IMR-90 (cell line): ENCODE measurements around the gene EML5. TPM values are rescaled to one million over a fixed set of nuclear protein-coding genes. Genes with fewer than 3 reads are reported as not detected.

Experiments
- ATAC-seq: fragments of 200-7000 bp; cut with Tn5 transposase; 2 replicates; pipeline ENCODE4 v1.9.1; 2020; ENCODE audit warnings: low read depth, mild to moderate bottlenecking, moderate library complexity
- BruUV-seq: library from RNA; stranded (reverse); fragments of 400-500 nt; replicated peaks from 2 replicates; lab custom pipeline; 2021; lab: Mats Ljungman, UMichigan
- CTCF ChIA-PET: fragments of 300-600 bp; formaldehyde crosslinking; extraction: SDS; loops from one replicate; lab custom pipeline; 2021; ENCODE audit warnings: antibody characterized with exemption; lab: Yijun Ruan, JAX
- POLR2A ChIA-PET: fragments of 300-600 bp; sonication (Branson Sonifier 250); formaldehyde crosslinking; loops from one replicate; lab custom pipeline; 2022; ENCODE audit warnings: antibody characterized with exemption; ENCODE audit not compliant: unreplicated experiment; lab: Charles Lee
- DNase-seq: peaks from one replicate; pipeline ENCODE4 v3.0.0; 2013
- H2AFZ ChIP-seq: replicated peaks from 2 replicates; pipeline ENCODE3; 2013; ENCODE audit warnings: low read length, mild to moderate bottlenecking; ENCODE audit not compliant: poor library complexity
- H2AK5ac ChIP-seq: 2 replicates; pipeline ENCODE4 v1.6.1; 2013; ENCODE audit warnings: low read depth, low read length, inconsistent platforms
- H2AK9ac ChIP-seq: replicated peaks from 2 replicates; pipeline ENCODE3; 2013; ENCODE audit warnings: mild to moderate bottlenecking, low read depth, low read length, moderate library complexity; ENCODE audit not compliant: poor library complexity
- H2BK120ac ChIP-seq: 2 replicates; pipeline ENCODE4 v1.6.1; 2013; ENCODE audit warnings: low read depth, low read length, inconsistent platforms
- H2BK15ac ChIP-seq: 3 replicates; pipeline ENCODE4 v1.6.1; 2013; ENCODE audit warnings: low read depth, low read length, inconsistent platforms
- H2BK20ac ChIP-seq: 2 replicates; pipeline ENCODE4 v1.6.1; 2013; ENCODE audit warnings: low read depth, mild to moderate bottlenecking, inconsistent platforms, low read length, moderate library complexity
- H2BK5ac ChIP-seq: 2 replicates; pipeline ENCODE4 v1.6.1; 2013; ENCODE audit warnings: mild to moderate bottlenecking, low read depth, low read length, inconsistent platforms; ENCODE audit not compliant: poor library complexity, severe bottlenecking
- H3K14ac ChIP-seq: replicated peaks from 2 replicates; pipeline ENCODE4 v1.6.1; 2013; ENCODE audit warnings: low read depth, low read length, inconsistent platforms
- H3K18ac ChIP-seq: 2 replicates; pipeline ENCODE4 v1.6.1; 2013; ENCODE audit warnings: low read depth, low read length, control low read depth
- H3K23ac ChIP-seq: 2 replicates; pipeline ENCODE4 v1.6.1; 2013; ENCODE audit warnings: low read depth, low read length, inconsistent platforms
- H3K27ac ChIP-seq: 2 replicates; pipeline ENCODE4 v1.5.1; 2013; ENCODE audit warnings: mild to moderate bottlenecking, control low read depth, low read length; ENCODE audit not compliant: insufficient read depth
- H3K27me3 ChIP-seq: 2 replicates; pipeline ENCODE4 v1.6.1; 2013; ENCODE audit warnings: low read length; ENCODE audit not compliant: control insufficient read depth, insufficient read depth
- H3K36me3 ChIP-seq: 2 replicates; pipeline ENCODE4 v1.6.1; 2013; ENCODE audit warnings: low read length, mixed read lengths; ENCODE audit not compliant: control insufficient read depth, insufficient read depth
- H3K4ac ChIP-seq: 2 replicates; pipeline ENCODE4 v1.6.1; 2013; ENCODE audit warnings: low read depth, low read length, inconsistent platforms
- H3K4me1 ChIP-seq: 2 replicates; pipeline ENCODE4 v1.6.1; 2013; ENCODE audit warnings: low read length, mixed read lengths; ENCODE audit not compliant: control insufficient read depth, insufficient read depth
- H3K4me2 ChIP-seq: 2 replicates; pipeline ENCODE4 v1.6.1; 2013; ENCODE audit warnings: low read depth, mild to moderate bottlenecking, control low read depth, low read length, moderate library complexity
- H3K4me3 ChIP-seq: 2 replicates; pipeline ENCODE4 v1.5.1; 2013; ENCODE audit warnings: low read depth, mild to moderate bottlenecking, control low read depth, low read length, moderate library complexity; ENCODE audit not compliant: insufficient read depth
- H3K56ac ChIP-seq: 2 replicates; pipeline ENCODE4 v1.6.1; 2013; ENCODE audit warnings: low read length, inconsistent platforms; ENCODE audit not compliant: insufficient read depth; ENCODE audit errors: extremely low read depth
- H3K79me1 ChIP-seq, 2 experiments: 2 replicates each; pipeline ENCODE4 v1.6.1; 2013; ENCODE audit warnings: low read length in 2 of 2, inconsistent platforms in 1 of 2, low read depth in 1 of 2
- H3K9ac ChIP-seq: 2 replicates; pipeline ENCODE4 v1.6.1; 2013; ENCODE audit warnings: low read depth, low read length, control low read depth
- H3K9me1 ChIP-seq: 2 replicates; pipeline ENCODE4 v1.6.1; 2013; ENCODE audit warnings: low read length, inconsistent platforms; ENCODE audit not compliant: insufficient read depth
- H3K9me3 ChIP-seq: 2 replicates; pipeline ENCODE4 v1.6.1; 2013; ENCODE audit warnings: low read length; ENCODE audit not compliant: control insufficient read depth, insufficient read depth
- H4K20me1 ChIP-seq: 2 replicates; pipeline ENCODE4 v1.6.1; 2013; ENCODE audit warnings: low read length, inconsistent platforms; ENCODE audit not compliant: insufficient read depth
- H4K5ac ChIP-seq: 2 replicates; pipeline ENCODE4 v1.6.1; 2013; ENCODE audit warnings: mild to moderate bottlenecking, low read depth, low read length, control low read depth
- H4K8ac ChIP-seq, 2 experiments: 2 replicates each; pipeline ENCODE4 v1.6.1; 2013; ENCODE audit warnings: low read depth in 2 of 2, low read length in 2 of 2, control low read depth in 1 of 2, inconsistent platforms in 1 of 2
- H4K91ac ChIP-seq: 2 replicates; pipeline ENCODE4 v1.6.1; 2013; ENCODE audit warnings: low read depth, low read length, inconsistent platforms; ENCODE audit not compliant: insufficient read depth
- BHLHE40 ChIP-seq: fragments of 150-350 bp; IDR thresholded peaks from 2 replicates; pipeline ENCODE4 v1.6.1; 2016; ENCODE audit warnings: mild to moderate bottlenecking, low read depth, low read length
- CEBPB ChIP-seq: IDR thresholded peaks from 2 replicates; pipeline ENCODE4 v1.6.1; 2012; ENCODE audit warnings: low read depth, low read length, improper control_type of control experiment
- CHD1 ChIP-seq: IDR thresholded peaks from 2 replicates; pipeline ENCODE4 v1.6.1; 2012; ENCODE audit warnings: low read depth, low read length, improper control_type of control experiment
- FOS ChIP-seq: fragments of 150-350 bp; IDR thresholded peaks from 2 replicates; pipeline ENCODE4 v1.6.1; 2016; ENCODE audit warnings: low read depth, low read length
- MAFK ChIP-seq: IDR thresholded peaks from 2 replicates; pipeline ENCODE4 v1.6.1; 2012; ENCODE audit warnings: low read depth, low read length, improper control_type of control experiment
- MAZ ChIP-seq: IDR thresholded peaks from 2 replicates; pipeline ENCODE4 v1.6.1; 2012; ENCODE audit warnings: low read depth, mild to moderate bottlenecking, low read length, improper control_type of control experiment, moderate library complexity, borderline replicate concordance
- MXI1 ChIP-seq: IDR thresholded peaks from 2 replicates; pipeline ENCODE4 v1.6.1; 2012; ENCODE audit warnings: low read depth, mild to moderate bottlenecking, low read length, moderate library complexity, borderline replicate concordance
- NFE2L2 ChIP-seq: fragments of 150-350 bp; IDR thresholded peaks from 2 replicates; pipeline ENCODE4 v1.6.1; 2016; ENCODE audit warnings: low read depth, mild to moderate bottlenecking, low read length
- POLR2A ChIP-seq: IDR thresholded peaks from 2 replicates; pipeline ENCODE4 v1.6.1; 2012; ENCODE audit warnings: mild to moderate bottlenecking, low read depth, low read length
- RAD21 ChIP-seq: IDR thresholded peaks from 2 replicates; pipeline ENCODE4 v1.6.1; 2012; ENCODE audit warnings: low read length, improper control_type of control experiment
- RCOR1 ChIP-seq: IDR thresholded peaks from 2 replicates; pipeline ENCODE4 v1.6.1; 2012; ENCODE audit warnings: mild to moderate bottlenecking, low read length, improper control_type of control experiment; ENCODE audit not compliant: insufficient replicate concordance
- RFX5 ChIP-seq: IDR thresholded peaks from 2 replicates; pipeline ENCODE4 v1.8.0; 2012; ENCODE audit warnings: low read depth, mild to moderate bottlenecking, low read length, moderate library complexity
- SMC3 ChIP-seq: fragments of 150-350 bp; IDR thresholded peaks from 2 replicates; pipeline ENCODE4 v1.6.1; 2016; ENCODE audit warnings: low read depth, mild to moderate bottlenecking, antibody characterized with exemption, low read length, moderate library complexity
- WGBS, 2 experiments: methylation state at CpG; one replicate each; pipeline versions ENCODE4 v1.1.5 to v1.1.7; 2013; ENCODE audit warnings: missing lambda C conversion rate in 2 of 2; ENCODE audit not compliant: insufficient read length in 1 of 2; ENCODE audit errors: extremely low coverage in 2 of 2; 5-methylcytosine and 5-hydroxymethylcytosine counted together
- dilution Hi-C: fragments of 300-500 bp; cut with HindIII; formaldehyde crosslinking; loops from one replicate; pipeline ENCODE4 v1.14.3; 2018; ENCODE audit warnings: low sequenced_read_pairs; ENCODE audit not compliant: unreplicated experiment
- in situ Hi-C: fragments of 300-500 bp; cut with MboI; formaldehyde crosslinking; loops from 3 replicates; pipeline ENCODE4 v1.14.3; 2019; ENCODE audit warnings: low sequenced_read_pairs, inconsistent platforms, mixed read lengths
- intact Hi-C: fragments of 100-400 bp; cut with micrococcal nuclease; formaldehyde crosslinking; loops from 2 replicates; pipeline ENCODE4 v1.10.0; 2022
- polyA plus RNA-seq, 3 experiments: library from polyadenylated mRNA; depleted of rRNA; stranded (reverse); fragments of >200 nt; gene quantifications; 2 replicates each; pipeline ENCODE4 v1.2.3, GENCODE V29; 2012; ENCODE audit warnings: low replicate concordance in 1 of 3
- total RNA-seq: library from RNA; depleted of rRNA; stranded (reverse); fragments of >200 nt; gene quantifications from 2 replicates; pipeline ENCODE4 v1.2.3, GENCODE V29; 2012
- TF ChIP-seq, protein P1 (sequence below): fragments of 150-350 bp; IDR thresholded peaks from 2 replicates; pipeline ENCODE4 v1.6.1; 2016; ENCODE audit warnings: low read depth, mild to moderate bottlenecking, low read length, moderate library complexity, borderline replicate concordance
- TF ChIP-seq, protein P2 (sequence below): fragments of 150-350 bp; IDR thresholded peaks from 2 replicates; pipeline ENCODE4 v1.6.1; 2017; ENCODE audit warnings: mild to moderate bottlenecking, antibody characterized with exemption, low read length, low read depth
- TF ChIP-seq, protein P3 (sequence below): conservative IDR thresholded peaks from 2 replicates; pipeline ENCODE4 v1.5.1; 2012; ENCODE audit warnings: mild to moderate bottlenecking, low read depth, low read length, improper control_type of control experiment

Gene EML5
- total and polyA plus RNA-seq, 2 of the 4 experiments (the other 2 are of a cell fraction), result 8.1 to 22.2 TPM

DNA sequence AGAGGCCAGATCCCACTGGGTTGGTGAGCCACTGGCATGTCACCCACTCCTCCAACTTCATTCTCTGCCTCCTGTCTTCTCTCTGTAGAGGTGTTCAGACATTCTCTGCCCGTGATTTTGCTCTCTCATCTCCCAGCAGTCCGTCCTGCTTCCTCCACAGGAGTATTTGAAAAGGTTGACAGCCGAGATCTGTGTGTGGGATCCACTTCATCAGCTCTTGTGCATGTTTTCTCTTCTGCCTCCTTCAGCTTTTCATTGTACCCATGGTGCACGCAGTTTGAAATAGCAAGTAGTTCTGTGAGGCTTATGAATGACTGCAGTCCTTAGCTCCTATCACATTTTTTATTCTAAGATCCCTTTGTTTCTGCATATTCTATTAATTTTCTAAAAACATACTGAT lies 195.2 kb downstream of the EML5 start:
- intact Hi-C loops (no loop called here), dilution Hi-C loops (no loop called here), in situ Hi-C loops (no loop called here)
- Histone ChIP-seq H3K9ac (no peak overlapping the region), H4K5ac (no peak overlapping the region), H2AK9ac (no peak overlapping the region), H3K4me2 (no peak overlapping the region), H3K36me3 (peaks cover 47% of the 10 kb centered on the region), H2BK120ac (no peak overlapping the region), H3K79me1 (peaks cover 10 to 38% of the 10 kb centered on the region in 2 experiments; a peak in 3 of 4 replicates), H2BK15ac (no peak overlapping the region), H2BK20ac (no peak overlapping the region), H3K27me3 (no peaks in the 10 kb centered on the region), H3K27ac (no peak overlapping the region), H3K9me3 (no peaks in the 10 kb centered on the region), H2BK5ac (no peak overlapping the region), H3K9me1 (peaks cover 2% of the 10 kb centered on the region; the same call in 1 of the 2 replicates), H3K18ac (no peak overlapping the region), H3K4me3 (no peak overlapping the region), H4K91ac (no peak overlapping the region), H4K20me1 (peaks cover 4% of the 10 kb centered on the region; the same call in 1 of the 2 replicates), H3K4me1 (no peaks in the 10 kb centered on the region; the same call in 1 of the 2 replicates), H2AFZ (no peak overlapping the region), H3K56ac (no peak overlapping the region), H3K14ac (no peak overlapping the region), H2AK5ac (no peak overlapping the region), H4K8ac (no peak overlapping the region), H3K4ac (no peak overlapping the region), H3K23ac (no peak overlapping the region)
- BruUV-seq, result no TSS peak
- ChIA-PET POLR2A (no interaction called here), CTCF (interaction anchor here (0.6 kb wide), 1 partner anchor 22 kb away, joined by 4 read pairs; no protein-coding TSS in a partner anchor)
- TF ChIP-seq BHLHE40 (no peak), SMC3 (no peak), POLR2A (no peak), RCOR1 (no peak), CHD1 (no peak), NFE2L2 (no peak), RFX5 (no peak), MAFK (no peak), MXI1 (no peak), FOS (no peak), MAZ (no peak), CEBPB (no peak), RAD21 (no peak)
- TF ChIP-seq, protein P1, sequence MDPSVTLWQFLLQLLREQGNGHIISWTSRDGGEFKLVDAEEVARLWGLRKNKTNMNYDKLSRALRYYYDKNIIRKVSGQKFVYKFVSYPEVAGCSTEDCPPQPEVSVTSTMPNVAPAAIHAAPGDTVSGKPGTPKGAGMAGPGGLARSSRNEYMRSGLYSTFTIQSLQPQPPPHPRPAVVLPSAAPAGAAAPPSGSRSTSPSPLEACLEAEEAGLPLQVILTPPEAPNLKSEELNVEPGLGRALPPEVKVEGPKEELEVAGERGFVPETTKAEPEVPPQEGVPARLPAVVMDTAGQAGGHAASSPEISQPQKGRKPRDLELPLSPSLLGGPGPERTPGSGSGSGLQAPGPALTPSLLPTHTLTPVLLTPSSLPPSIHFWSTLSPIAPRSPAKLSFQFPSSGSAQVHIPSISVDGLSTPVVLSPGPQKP, result no peak
- TF ChIP-seq, protein P2, sequence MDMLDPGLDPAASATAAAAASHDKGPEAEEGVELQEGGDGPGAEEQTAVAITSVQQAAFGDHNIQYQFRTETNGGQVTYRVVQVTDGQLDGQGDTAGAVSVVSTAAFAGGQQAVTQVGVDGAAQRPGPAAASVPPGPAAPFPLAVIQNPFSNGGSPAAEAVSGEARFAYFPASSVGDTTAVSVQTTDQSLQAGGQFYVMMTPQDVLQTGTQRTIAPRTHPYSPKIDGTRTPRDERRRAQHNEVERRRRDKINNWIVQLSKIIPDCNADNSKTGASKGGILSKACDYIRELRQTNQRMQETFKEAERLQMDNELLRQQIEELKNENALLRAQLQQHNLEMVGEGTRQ, result no peak
- TF ChIP-seq, protein P3, sequence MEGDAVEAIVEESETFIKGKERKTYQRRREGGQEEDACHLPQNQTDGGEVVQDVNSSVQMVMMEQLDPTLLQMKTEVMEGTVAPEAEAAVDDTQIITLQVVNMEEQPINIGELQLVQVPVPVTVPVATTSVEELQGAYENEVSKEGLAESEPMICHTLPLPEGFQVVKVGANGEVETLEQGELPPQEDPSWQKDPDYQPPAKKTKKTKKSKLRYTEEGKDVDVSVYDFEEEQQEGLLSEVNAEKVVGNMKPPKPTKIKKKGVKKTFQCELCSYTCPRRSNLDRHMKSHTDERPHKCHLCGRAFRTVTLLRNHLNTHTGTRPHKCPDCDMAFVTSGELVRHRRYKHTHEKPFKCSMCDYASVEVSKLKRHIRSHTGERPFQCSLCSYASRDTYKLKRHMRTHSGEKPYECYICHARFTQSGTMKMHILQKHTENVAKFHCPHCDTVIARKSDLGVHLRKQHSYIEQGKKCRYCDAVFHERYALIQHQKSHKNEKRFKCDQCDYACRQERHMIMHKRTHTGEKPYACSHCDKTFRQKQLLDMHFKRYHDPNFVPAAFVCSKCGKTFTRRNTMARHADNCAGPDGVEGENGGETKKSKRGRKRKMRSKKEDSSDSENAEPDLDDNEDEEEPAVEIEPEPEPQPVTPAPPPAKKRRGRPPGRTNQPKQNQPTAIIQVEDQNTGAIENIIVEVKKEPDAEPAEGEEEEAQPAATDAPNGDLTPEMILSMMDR, result no peak
- no CpG with 5 or more reads among the region's 4 CpGs for WGBS, 2 experiments
- no peak for ATAC-seq
- no peak for DNase-seq
